Endothelial cell of umbilical vein (primary cell): ENCODE data around the gene AGPAT1.

Source experiments
- EZH2 ChIP-seq: IDR thresholded peaks from 2 replicates; pipeline ENCODE4 v1.6.1; 2012; ENCODE audit warnings: borderline replicate concordance, low read depth, mild to moderate bottlenecking, moderate library complexity, low read length, inconsistent platforms; ENCODE audit not compliant: severe bottlenecking
- GATA2 ChIP-seq: IDR thresholded peaks from 2 replicates; pipeline ENCODE4 v1.7.0; 2011; ENCODE audit warnings: low read depth, mild to moderate bottlenecking, moderate library complexity, mixed read lengths, low read length; ENCODE audit not compliant: insufficient read length, insufficient read depth
- JUN ChIP-seq: IDR thresholded peaks from 2 replicates; pipeline ENCODE4 v1.6.1; 2011; ENCODE audit warnings: borderline replicate concordance, low read depth; ENCODE audit not compliant: insufficient read length, insufficient read depth
- POLR2A ChIP-seq: IDR thresholded peaks from 2 replicates; pipeline ENCODE4 v1.6.1; 2012; ENCODE audit warnings: low read depth, mild to moderate bottlenecking, control low read depth, low read length
- POLR2AphosphoS5 ChIP-seq: IDR thresholded peaks from 2 replicates; pipeline ENCODE4 v1.6.1; 2012; ENCODE audit warnings: low read depth, mild to moderate bottlenecking, control low read depth, low read length, moderate library complexity; ENCODE audit not compliant: insufficient read depth
- TF ChIP-seq, protein P1 (sequence below), 2 donors: IDR thresholded peaks; 1 replicate in 1 of 2; 2 replicates in 1 of 2; pipeline ENCODE4 v1.5.1; 2011; ENCODE audit warnings: low read length in 2 of 2, mild to moderate bottlenecking in 2 of 2, moderate library complexity in 2 of 2, control low read depth in 1 of 2, inconsistent platforms in 1 of 2, low read depth in 1 of 2; ENCODE audit not compliant: insufficient read depth in 1 of 2; ENCODE audit errors: extremely low read depth in 1 of 2

DNA sequence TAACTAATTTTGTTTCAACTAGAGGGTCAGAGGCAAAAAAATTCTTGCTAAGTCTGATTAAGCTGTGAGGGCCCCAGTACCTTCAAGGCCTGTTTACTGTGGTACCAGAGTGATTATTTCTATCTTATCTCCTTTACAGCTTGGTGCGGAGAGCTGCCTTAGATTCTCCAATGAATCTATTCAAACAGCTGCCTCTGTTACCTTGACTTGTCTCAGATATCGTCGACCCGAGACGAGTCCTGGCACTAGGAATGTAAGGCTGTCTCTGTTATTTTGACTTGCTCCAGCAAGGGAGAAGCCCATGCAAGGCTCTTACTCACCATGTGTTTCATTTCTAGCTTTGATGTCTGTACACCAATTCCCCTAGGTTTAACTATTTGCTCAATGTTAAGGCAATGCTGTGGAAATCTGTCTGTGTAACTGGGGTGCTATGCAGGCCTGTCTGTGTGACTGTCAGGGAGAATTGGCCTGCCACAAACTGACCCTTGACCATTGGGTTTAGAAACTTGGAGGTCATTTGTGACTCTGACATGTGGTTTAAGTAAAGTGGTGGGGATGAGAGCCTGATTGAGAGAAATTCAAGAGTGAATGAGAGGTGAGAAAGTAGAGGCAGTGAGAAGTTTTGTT is 35.4 kb downstream of the AGPAT1 start:
- TF ChIP-seq, protein P1, sequence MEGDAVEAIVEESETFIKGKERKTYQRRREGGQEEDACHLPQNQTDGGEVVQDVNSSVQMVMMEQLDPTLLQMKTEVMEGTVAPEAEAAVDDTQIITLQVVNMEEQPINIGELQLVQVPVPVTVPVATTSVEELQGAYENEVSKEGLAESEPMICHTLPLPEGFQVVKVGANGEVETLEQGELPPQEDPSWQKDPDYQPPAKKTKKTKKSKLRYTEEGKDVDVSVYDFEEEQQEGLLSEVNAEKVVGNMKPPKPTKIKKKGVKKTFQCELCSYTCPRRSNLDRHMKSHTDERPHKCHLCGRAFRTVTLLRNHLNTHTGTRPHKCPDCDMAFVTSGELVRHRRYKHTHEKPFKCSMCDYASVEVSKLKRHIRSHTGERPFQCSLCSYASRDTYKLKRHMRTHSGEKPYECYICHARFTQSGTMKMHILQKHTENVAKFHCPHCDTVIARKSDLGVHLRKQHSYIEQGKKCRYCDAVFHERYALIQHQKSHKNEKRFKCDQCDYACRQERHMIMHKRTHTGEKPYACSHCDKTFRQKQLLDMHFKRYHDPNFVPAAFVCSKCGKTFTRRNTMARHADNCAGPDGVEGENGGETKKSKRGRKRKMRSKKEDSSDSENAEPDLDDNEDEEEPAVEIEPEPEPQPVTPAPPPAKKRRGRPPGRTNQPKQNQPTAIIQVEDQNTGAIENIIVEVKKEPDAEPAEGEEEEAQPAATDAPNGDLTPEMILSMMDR (IDR thresholded peaks at IDR 0.05; ENCODE audit: extremely low read depth in 1 of 2, insufficient read depth in 1 of 2, low read depth in 1 of 2, low read length in 2 of 2): no peak
- TF ChIP-seq EZH2: no peak
- TF ChIP-seq JUN: no peak
- no peak for TF ChIP-seq POLR2AphosphoS5
- TF ChIP-seq POLR2A: no peak
- no peak for TF ChIP-seq GATA2
